Peyer's patch (tissue), 4 donors: Measurements from ENCODE around the gene PCNX1. TPM values are rescaled to one million over a fixed set of nuclear protein-coding genes. Genes with fewer than 3 reads are reported as not detected.

Experiments
- DNase-seq, 3 donors: peaks; one replicate each; pipeline ENCODE4 v3.0.0-alpha.2; 2017 to 2019
- H3K27ac ChIP-seq, 4 donors: fragments of 200-600 bp; sonication (generic); one replicate each; pipeline ENCODE4 v1.5.1; 2016 to 2019
- H3K27me3 ChIP-seq, 2 donors: fragments of 200-600 bp; sonication (generic); one replicate each; pipeline ENCODE4 v1.5.1; 2019
- H3K36me3 ChIP-seq, 3 donors: fragments of 200-600 bp; sonication (generic); one replicate each; pipeline ENCODE4 v1.5.1; 2016 to 2019
- H3K4me1 ChIP-seq, 4 donors: fragments of 200-600 bp; sonication (generic); one replicate each; pipeline ENCODE4 v1.5.1; 2016 to 2019
- H3K4me3 ChIP-seq, 4 donors: fragments of 200-600 bp; sonication (generic); 1 replicate in 3 of 4; 2 replicates in 1 of 4; pipeline ENCODE4 v1.5.1; 2016 to 2019; ENCODE audit warnings: mild to moderate bottlenecking in 1 of 4
- H3K9me3 ChIP-seq, 4 donors: fragments of 200-600 bp; sonication (generic); one replicate each; pipeline ENCODE4 v1.5.1; 2016 to 2019; ENCODE audit warnings: mild to moderate bottlenecking in 1 of 4
- POLR2A ChIP-seq, 2 donors: fragments of 450-650 bp; IDR thresholded peaks; one replicate each; pipeline ENCODE4 v1.5.1; 2017; ENCODE audit warnings: antibody characterized with exemption in 2 of 2, mild to moderate bottlenecking in 2 of 2, moderate library complexity in 2 of 2
- total RNA-seq, 4 donors: library from RNA; depleted of rRNA; stranded (reverse); fragments of >200 nt; gene quantifications; one replicate each; pipeline ENCODE4 v1.1.0, GENCODE V29; 2016
- TF ChIP-seq, protein P1 (sequence below), 6 experiments: fragments of 450-650 bp in 4 of 6; fragments of 200-600 bp in 2 of 6; sonication (generic) in 1 of 6; IDR thresholded peaks; one replicate each; pipeline ENCODE4 v1.5.1; 2017 to 2019; ENCODE audit warnings: antibody characterized with exemption in 6 of 6, mild to moderate bottlenecking in 3 of 6, moderate library complexity in 1 of 6

The PCNX1 gene
- total RNA-seq, 4 donors from 2014 or later = 62.7 to 136 (median 90.5) TPM

DNA sequence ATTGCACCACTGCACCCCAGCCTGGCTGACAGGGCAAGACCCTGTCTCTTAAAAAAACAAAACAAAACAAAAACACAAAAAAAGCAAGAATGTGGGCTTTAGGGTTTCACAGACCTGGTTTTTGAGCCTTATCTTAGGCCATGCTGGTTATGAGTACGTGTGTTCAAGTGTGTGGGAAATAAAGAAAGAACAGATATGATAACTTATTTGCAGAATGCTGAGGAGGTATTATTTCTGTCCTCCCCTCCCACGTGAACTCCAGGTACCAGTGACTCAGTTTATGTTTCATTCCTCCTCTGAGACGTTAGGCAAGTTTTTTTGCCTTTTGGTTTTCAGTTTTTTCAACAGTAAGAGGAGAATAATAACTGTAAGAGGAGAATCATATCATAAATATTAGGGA is 49.3 kb downstream of the PCNX1 start:
- DNase-seq = no peak
- Histone ChIP-seq H3K27me3 (no peaks in the 10 kb centered on the region), H3K27ac (no peak overlapping the region), H3K9me3 (no peaks in the 10 kb centered on the region), H3K36me3 (no peaks in the 10 kb centered on the region), H3K4me1 (peaks cover 0 to 7% (median 0%) of the 10 kb centered on the region in 4 donors), H3K4me3 (no peak overlapping the region)
- no peak for TF ChIP-seq POLR2A (IDR thresholded peaks at IDR 0.05)
- TF ChIP-seq, protein P1, sequence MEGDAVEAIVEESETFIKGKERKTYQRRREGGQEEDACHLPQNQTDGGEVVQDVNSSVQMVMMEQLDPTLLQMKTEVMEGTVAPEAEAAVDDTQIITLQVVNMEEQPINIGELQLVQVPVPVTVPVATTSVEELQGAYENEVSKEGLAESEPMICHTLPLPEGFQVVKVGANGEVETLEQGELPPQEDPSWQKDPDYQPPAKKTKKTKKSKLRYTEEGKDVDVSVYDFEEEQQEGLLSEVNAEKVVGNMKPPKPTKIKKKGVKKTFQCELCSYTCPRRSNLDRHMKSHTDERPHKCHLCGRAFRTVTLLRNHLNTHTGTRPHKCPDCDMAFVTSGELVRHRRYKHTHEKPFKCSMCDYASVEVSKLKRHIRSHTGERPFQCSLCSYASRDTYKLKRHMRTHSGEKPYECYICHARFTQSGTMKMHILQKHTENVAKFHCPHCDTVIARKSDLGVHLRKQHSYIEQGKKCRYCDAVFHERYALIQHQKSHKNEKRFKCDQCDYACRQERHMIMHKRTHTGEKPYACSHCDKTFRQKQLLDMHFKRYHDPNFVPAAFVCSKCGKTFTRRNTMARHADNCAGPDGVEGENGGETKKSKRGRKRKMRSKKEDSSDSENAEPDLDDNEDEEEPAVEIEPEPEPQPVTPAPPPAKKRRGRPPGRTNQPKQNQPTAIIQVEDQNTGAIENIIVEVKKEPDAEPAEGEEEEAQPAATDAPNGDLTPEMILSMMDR (IDR thresholded peaks at IDR 0.05) = no peak

DNA sequence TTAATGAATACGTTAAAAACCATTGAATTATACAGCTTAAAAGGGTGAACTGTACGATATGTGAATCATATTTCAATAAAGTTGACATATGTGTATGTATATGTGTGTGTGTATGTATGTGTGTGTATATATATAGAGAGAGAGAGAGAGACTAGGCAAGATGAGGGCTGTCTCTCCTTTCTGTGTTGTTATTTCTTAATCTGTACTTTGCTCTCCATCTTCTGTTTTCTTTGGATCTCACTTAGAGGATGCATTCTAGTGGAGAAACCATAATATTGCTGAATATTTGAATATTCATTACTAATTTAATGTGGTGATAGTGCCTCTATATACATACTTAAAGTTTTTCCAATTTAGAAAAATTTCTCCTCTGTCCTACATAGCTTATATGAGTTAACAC is 50.5 kb downstream of the PCNX1 start:
- TF ChIP-seq POLR2A (IDR thresholded peaks at IDR 0.05) = no peak
- TF ChIP-seq, protein P1 (IDR thresholded peaks at IDR 0.05) = no peak
- H3K36me3 ChIP-seq = peaks cover 0 to 5% (median 0%) of the 10 kb centered on the region in 3 donors

DNA sequence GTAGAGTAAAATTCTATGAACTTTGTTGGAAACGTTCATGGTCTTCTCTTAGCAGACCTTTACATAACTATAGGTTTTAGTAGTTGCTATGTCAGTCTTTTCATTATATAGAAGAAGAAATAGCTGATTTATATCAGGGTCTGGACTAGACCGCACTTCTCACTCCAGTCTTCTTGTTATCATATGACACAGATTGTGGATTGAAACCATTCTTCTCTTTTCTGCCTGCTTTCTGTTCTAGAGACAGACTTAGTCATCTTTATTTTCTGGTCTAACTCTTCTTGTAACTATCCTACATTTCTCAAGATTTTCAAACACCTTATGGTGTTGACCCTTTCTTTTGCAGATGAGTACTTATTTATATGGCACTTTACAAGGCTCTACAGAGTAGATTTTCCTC is 55.7 kb downstream of the PCNX1 start:
- peaks cover 0 to 4% (median 0%) of the 10 kb centered on the region in 4 donors for H3K4me1 ChIP-seq
- no peaks in the 10 kb centered on the region for H3K9me3 ChIP-seq
- no peak for DNase-seq
- H3K27ac ChIP-seq = no peak overlapping the region
- no peak for TF ChIP-seq POLR2A (IDR thresholded peaks at IDR 0.05)
- TF ChIP-seq, protein P1 (IDR thresholded peaks at IDR 0.05) = no peak
- no peaks in the 10 kb centered on the region for H3K27me3 ChIP-seq
- H3K4me3 ChIP-seq = no peak overlapping the region
- peaks cover 0 to 5% (median 0%) of the 10 kb centered on the region in 3 donors for H3K36me3 ChIP-seq

More for the DNA sequence above, 50.5 kb downstream of the PCNX1 start:
- DNase-seq = no peak
- no peak overlapping the region for H3K27ac ChIP-seq
- H3K9me3 ChIP-seq = no peaks in the 10 kb centered on the region
- H3K4me3 ChIP-seq = no peak overlapping the region
- peaks cover 0 to 7% (median 0%) of the 10 kb centered on the region in 4 donors for H3K4me1 ChIP-seq
- H3K27me3 ChIP-seq = no peaks in the 10 kb centered on the region

DNA sequence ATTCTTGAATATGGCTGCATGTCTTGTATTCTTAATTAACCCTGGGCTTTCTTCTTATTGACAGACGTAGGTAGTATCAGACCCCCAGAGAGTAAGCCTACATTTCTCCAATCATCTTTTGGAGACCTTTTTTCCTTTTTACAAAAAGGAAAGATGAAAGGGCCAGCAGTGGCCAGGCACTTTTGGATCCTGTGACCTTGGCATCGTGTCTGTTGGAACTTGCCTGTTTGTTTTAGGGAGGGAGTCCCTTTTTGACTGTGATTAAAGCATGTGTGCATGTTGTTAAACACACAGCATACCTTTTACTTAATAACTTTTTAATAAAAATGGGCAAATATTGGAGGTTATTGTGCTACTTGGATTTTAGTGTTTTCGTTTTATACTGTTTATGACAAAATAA is 57.2 kb downstream of the PCNX1 start:
- TF ChIP-seq, protein P1 (IDR thresholded peaks at IDR 0.05) = no peak
- TF ChIP-seq POLR2A (IDR thresholded peaks at IDR 0.05) = no peak
- Histone ChIP-seq H3K4me1 (peaks cover 0 to 4% (median 1%) of the 10 kb centered on the region in 4 donors), H3K27me3 (no peaks in the 10 kb centered on the region), H3K4me3 (no peak overlapping the region), H3K27ac (no peak overlapping the region), H3K36me3 (peaks cover 0 to 10% (median 0%) of the 10 kb centered on the region in 3 donors), H3K9me3 (no peaks in the 10 kb centered on the region)
- no peak for DNase-seq

DNA sequence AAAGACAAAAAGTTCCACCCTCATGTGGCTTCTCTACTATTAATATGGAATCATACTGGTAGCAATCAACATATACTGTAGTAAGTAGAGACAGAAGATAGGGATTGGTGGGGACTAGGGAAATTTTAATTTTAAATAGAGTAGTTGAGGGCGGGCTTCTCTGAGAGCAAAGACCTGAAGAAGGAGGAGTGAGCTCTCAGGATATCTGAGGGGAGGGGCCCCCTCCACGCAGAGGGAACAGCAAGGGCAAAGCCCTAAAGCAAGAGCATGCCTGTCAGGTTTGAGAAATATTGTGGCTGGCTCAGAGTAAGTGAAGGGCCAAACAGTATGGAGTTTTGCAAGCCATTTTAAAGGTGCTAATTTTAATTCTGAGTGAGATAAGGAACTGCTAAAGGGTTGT is 64.3 kb downstream of the PCNX1 start:
- Histone ChIP-seq H3K9me3 (no peaks in the 10 kb centered on the region), H3K4me1 (peaks cover 0 to 4% (median 2%) of the 10 kb centered on the region in 4 donors), H3K27me3 (no peaks in the 10 kb centered on the region), H3K27ac (peak overlapping the region in 1 of 4 donors; percentile 23), H3K36me3 (peaks cover 0 to 14% (median 0%) of the 10 kb centered on the region in 3 donors), H3K4me3 (no peak overlapping the region)
- no peak for DNase-seq
- no peak for TF ChIP-seq POLR2A (IDR thresholded peaks at IDR 0.05)
- TF ChIP-seq, protein P1 (IDR thresholded peaks at IDR 0.05) = no peak
